Thymus (tissue), 14 donors: ENCODE results near the gene ACOT4. TPM values are rescaled to one million over a fixed set of nuclear protein-coding genes. Genes with fewer than 3 reads are reported as not detected.
A peak's percentile ranks its signal among the peaks of the same experiment; 100 is the strongest.
"Not testable (repeated sequence)": the region's sequence is repeated elsewhere in the genome, so short reads cannot be mapped to it uniquely, and the experiment has no call there.

Source experiments
- DNase-seq, 9 donors: peaks; one replicate each; pipeline ENCODE4 v3.0.0-alpha.2; 2013; ENCODE audit warnings: low spot score in 9 of 9, low read depth in 6 of 9, missing footprints in 1 of 9
- H3K27ac ChIP-seq, 2 donors: one replicate each; pipeline ENCODE4 v1.5.1; 2013; ENCODE audit warnings: control low read depth in 1 of 2, low read depth in 1 of 2, low read length in 1 of 2, mild to moderate bottlenecking in 1 of 2, moderate library complexity in 1 of 2
- H3K27me3 ChIP-seq, 2 donors: one replicate each; pipeline ENCODE4 v1.5.1; 2013; ENCODE audit warnings: low read length in 1 of 2; ENCODE audit not compliant: control insufficient read depth in 2 of 2, insufficient read depth in 1 of 2
- H3K36me3 ChIP-seq, 2 donors: one replicate each; pipeline ENCODE4 v1.5.1; 2013; ENCODE audit warnings: low read length in 1 of 2, mild to moderate bottlenecking in 1 of 2, moderate library complexity in 1 of 2; ENCODE audit not compliant: control insufficient read depth in 2 of 2, insufficient read depth in 2 of 2
- H3K4me1 ChIP-seq, 2 donors: one replicate each; pipeline ENCODE4 v1.5.1; 2013; ENCODE audit warnings: low read length in 2 of 2; ENCODE audit not compliant: control insufficient read depth in 2 of 2, insufficient read depth in 2 of 2
- H3K4me3 ChIP-seq, 2 donors: one replicate each; pipeline ENCODE4 v1.5.1; 2013; ENCODE audit warnings: low read length in 2 of 2, control low read depth in 1 of 2, mild to moderate bottlenecking in 1 of 2
- H3K9me3 ChIP-seq, 2 donors: one replicate each; pipeline ENCODE4 v1.5.1; 2013; ENCODE audit warnings: low read length in 1 of 2, mild to moderate bottlenecking in 1 of 2; ENCODE audit not compliant: control insufficient read depth in 2 of 2, insufficient read depth in 1 of 2
- WGBS: extraction: QIAGEN DNeasy Blood & Tissue Kit; methylation state at CpG from one replicate; pipeline ENCODE4 v1.1.7; 2013; 5-methylcytosine and 5-hydroxymethylcytosine counted together
- long read RNA-seq, 10 donors: transcript quantifications; one replicate each; lab custom pipeline, GENCODE V29; 2026
- polyA plus RNA-seq: library from polyadenylated mRNA; stranded (reverse); fragments of 200-250 nt; gene quantifications from one replicate; pipeline ENCODE4 v1.2.3, GENCODE V29; 2013
- total RNA-seq: library from RNA; stranded (reverse); fragments of 120-200 nt; gene quantifications from one replicate; pipeline ENCODE4 v1.2.4, GENCODE V29; 2013
- donor health status: healthy.

The ACOT4 gene, protein sequence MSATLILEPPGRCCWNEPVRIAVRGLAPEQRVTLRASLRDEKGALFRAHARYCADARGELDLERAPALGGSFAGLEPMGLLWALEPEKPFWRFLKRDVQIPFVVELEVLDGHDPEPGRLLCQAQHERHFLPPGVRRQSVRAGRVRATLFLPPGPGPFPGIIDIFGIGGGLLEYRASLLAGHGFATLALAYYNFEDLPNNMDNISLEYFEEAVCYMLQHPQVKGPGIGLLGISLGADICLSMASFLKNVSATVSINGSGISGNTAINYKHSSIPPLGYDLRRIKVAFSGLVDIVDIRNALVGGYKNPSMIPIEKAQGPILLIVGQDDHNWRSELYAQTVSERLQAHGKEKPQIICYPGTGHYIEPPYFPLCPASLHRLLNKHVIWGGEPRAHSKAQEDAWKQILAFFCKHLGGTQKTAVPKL
- total RNA-seq (0.76 TPM), polyA plus RNA-seq (1.6 TPM)
- long read RNA-seq, donor 1 = 0 reads
- long read RNA-seq, donor 2 = 0 reads
- long read RNA-seq, donor 3 = 0 reads
- long read RNA-seq, donor 4 = 0 reads
- long read RNA-seq, donor 5 = 0 reads
- long read RNA-seq, donor 6, partial matches to known transcripts = 0 of 2 reads
- long read RNA-seq, donor 6, other reads (novel, unspliced or antisense) = 0 of 2 reads
- long read RNA-seq, donor 7, partial matches to known transcripts = 0 of 2 reads
- long read RNA-seq, donor 7, other reads (novel, unspliced or antisense) = 0 of 2 reads
- long read RNA-seq, donor 8, partial matches to known transcripts = 0 of 1 reads
- long read RNA-seq, donor 8, other reads (novel, unspliced or antisense) = 0 of 1 reads
- long read RNA-seq, donor 9 = 0 reads
- long read RNA-seq, donor 10 = 0 reads

- Histone ChIP-seq H3K36me3 (no peaks in the 10 kb centered on the region), H3K27ac (peak within 1 kb of the TSS in 1 of 2 donors; percentile 53), H3K27me3 (peaks cover 0 to 19% of the 10 kb centered on the region in 2 donors), H3K9me3 (peaks cover 0 to 5% of the 10 kb centered on the region in 2 donors), H3K4me3 (peak within 1 kb of the TSS; percentile 51 to 56), H3K4me1 (peaks cover 3 to 5% of the 10 kb centered on the region in 2 donors)
- peak in 7 of 9 donors; percentile 38 to 69 (median 41) for DNase-seq
- 3% methylated on average over 89 of the region's 89 CpGs for WGBS
Measured at GRCh38 chr14:73591690-73592449, at the start of gene ACOT4. Gene ACOT4, plus strand, starts transcription at chr14:73591873. Its CDS starts 87 bp downstream, at chr14:73591960.

DNA sequence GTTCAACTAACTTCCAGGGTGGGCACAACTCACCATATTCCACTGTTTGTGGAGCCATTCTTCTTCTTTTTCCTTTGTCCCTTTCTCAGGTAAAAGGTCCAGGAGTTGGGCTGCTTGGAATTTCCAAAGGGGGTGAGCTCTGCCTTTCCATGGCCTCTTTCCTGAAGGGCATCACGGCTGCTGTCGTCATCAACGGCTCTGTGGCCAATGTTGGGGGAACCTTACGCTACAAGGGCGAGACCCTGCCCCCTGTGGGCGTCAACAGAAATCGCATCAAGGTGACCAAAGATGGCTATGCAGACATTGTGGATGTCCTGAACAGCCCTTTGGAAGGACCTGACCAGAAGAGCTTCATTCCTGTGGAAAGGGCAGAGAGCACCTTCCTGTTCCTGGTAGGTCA lies 48.7 kb upstream of the ACOT4 start:
- not testable (repeated sequence) for H3K27me3 ChIP-seq, H3K36me3 ChIP-seq, H3K4me1 ChIP-seq, H3K9me3 ChIP-seq, H3K27ac ChIP-seq, DNase-seq, H3K4me3 ChIP-seq
- WGBS = 98% methylated on average over 7 of the region's 7 CpGs

GRCh38 chr14:73545353-73545752 lies 46.3 kb upstream of the ACOT4 start:
- DNase-seq, H3K27me3 ChIP-seq, H3K27ac ChIP-seq, H3K36me3 ChIP-seq, H3K4me3 ChIP-seq, H3K9me3 ChIP-seq, H3K4me1 ChIP-seq: not testable (repeated sequence)
- WGBS = no CpG with 5 or more reads among the region's 1 CpG

DNA sequence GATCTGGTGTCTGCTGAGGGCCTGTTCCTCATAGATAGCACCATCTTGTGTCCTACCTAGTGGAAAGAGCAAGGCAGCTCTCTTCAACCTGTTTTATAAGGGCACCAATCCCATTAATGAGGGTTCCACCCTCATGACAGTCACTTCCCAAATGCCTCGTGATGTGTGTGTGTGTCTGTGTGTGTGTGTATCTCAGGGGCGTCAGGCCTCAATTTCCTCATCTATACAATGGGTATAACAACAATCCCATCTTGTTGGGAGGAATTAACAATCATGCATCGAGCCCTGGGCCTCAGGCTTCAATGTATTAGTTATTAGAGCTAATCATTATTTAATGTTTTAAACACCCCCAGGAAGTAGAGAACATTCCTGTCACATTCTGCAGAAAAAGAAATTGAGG lies 42.6 kb upstream of the ACOT4 start:
- H3K27ac ChIP-seq, H3K9me3 ChIP-seq, H3K27me3 ChIP-seq, DNase-seq, H3K4me3 ChIP-seq, H3K4me1 ChIP-seq, H3K36me3 ChIP-seq: not testable (repeated sequence)
- WGBS = no CpG with 5 or more reads among the region's 3 CpGs

DNA sequence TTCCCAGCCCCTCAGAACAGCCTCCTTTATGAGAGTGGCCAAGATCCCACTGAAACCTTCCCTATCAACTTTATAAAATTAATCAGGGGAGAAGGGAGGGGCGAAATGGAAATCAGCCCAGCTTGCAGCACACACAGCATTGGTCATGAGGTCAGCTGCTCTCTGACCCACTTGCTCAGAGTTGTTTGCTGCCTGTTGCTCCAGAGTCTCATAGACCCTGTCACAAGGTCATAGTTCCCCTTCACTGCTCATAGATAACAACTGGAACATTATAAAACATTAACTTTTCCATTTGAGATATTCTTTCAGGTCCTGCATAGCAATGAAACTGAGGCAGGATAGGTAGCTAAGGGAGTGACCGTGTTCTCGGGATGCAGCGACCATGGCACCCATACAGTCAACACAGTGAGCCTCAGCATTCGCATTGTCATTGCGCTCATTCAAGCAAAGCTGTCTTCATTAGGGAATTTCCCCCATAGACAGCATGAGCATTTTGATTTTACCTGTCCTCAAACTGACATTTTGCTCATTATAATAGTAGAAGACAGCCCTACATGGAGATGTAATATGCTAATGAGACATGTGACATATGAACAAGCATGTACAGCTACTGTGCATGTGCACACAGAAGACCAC lies 41.7 kb upstream of the ACOT4 start:
- H3K4me1 ChIP-seq, DNase-seq, H3K4me3 ChIP-seq, H3K27me3 ChIP-seq, H3K36me3 ChIP-seq, H3K27ac ChIP-seq, H3K9me3 ChIP-seq: not testable (repeated sequence)
- no CpG with 5 or more reads among the region's 6 CpGs for WGBS

- H3K27ac ChIP-seq = no peak overlapping the region
- no peaks in the 10 kb centered on the region for H3K4me1 ChIP-seq
- H3K4me3 ChIP-seq = no peak overlapping the region
- DNase-seq = no peak
- H3K36me3 ChIP-seq = no peaks in the 10 kb centered on the region
- no peaks in the 10 kb centered on the region for H3K27me3 ChIP-seq
- whole genome bisulfite sequencing = no CpG with 5 or more reads among the region's 4 CpGs
- H3K9me3 ChIP-seq = no peaks in the 10 kb centered on the region
Measured at GRCh38 chr14:73553845-73554244, 37.8 kb upstream of the ACOT4 start.

GRCh38 chr14:73557201-73557600 lies 34.5 kb upstream of the ACOT4 start:
- no CpG with 5 or more reads among the region's 2 CpGs for WGBS
- H3K27ac ChIP-seq, DNase-seq, H3K4me1 ChIP-seq, H3K4me3 ChIP-seq, H3K9me3 ChIP-seq, H3K27me3 ChIP-seq, H3K36me3 ChIP-seq: not testable (repeated sequence)

GRCh38 chr14:73558238-73558637 lies 33.4 kb upstream of the ACOT4 start:
- not testable (repeated sequence) for DNase-seq, H3K4me3 ChIP-seq, H3K4me1 ChIP-seq, H3K27me3 ChIP-seq, H3K27ac ChIP-seq, H3K9me3 ChIP-seq, H3K36me3 ChIP-seq
- WGBS = no CpG with 5 or more reads among the region's 2 CpGs
